ENCODE data around the gene ACOX3. TPM values are rescaled to one million over a fixed set of nuclear protein-coding genes. Genes with fewer than 3 reads are reported as not detected.

ACOX3 gene
- total and polyA plus RNA-seq, 2 of the 8 experiments (the other 6 are each of a cell fraction or from before 2014, with no cell fraction given): 2.5 to 9.9 TPM

DNA sequence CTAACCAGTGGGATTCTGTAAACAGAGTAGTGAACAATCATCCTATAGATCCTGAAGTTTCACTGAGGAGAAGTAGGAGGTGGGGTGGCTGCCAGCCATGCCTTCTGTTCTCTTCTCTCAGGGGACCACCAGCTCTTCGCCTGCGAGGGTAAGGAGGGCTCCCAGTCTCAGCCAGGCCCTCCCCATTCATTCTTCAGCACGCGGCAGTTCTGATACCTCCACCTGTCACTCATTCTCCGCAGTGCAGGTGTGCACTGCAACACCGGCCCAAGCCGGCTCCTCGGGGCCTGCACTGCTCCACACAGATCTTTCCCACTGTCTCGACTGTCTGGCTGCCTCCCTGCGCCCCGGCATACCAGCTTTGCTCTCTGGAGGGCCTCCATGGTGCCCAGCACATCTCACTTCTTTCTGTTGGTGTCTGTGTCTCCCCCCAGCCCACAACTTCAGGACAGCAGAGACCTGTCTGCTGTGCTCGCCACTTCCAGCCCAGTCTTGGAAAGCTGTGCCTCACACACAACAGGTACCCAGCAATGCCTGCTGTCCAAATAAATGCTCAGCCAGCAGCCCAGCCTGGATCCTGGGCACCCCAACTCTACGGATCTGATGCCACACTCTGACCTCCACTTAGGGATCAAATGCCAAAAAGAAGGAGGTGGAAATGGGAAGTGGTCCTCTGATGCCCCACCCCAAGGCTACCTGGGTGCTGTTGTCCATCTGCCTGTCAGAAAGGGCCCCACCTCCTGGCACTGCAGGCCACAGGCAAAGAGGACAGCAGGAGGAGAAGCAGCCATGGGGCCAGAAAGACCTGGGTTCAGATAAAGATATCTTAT, 29.0 kb downstream of the ACOX3 start:
- Histone ChIP-seq H2BK5ac (ENCODE audit: low read depth, low read length) (no peak overlapping the region), H3K4me2 (ENCODE audit: insufficient read depth in 1 of 2, low read depth in 2 of 2, low read length in 2 of 2) (no peak overlapping the region; a peak in 1 of 4 replicates), H3K79me1 (ENCODE audit: low read depth, low read length) (no peaks in the 10 kb centered on the region), H3K36me3 (ENCODE audit: control insufficient read depth in 2 of 4, insufficient read depth in 4 of 4, low read length in 3 of 4) (no peaks in the 10 kb centered on the region), H2AK5ac (ENCODE audit: low read depth, low read length) (no peak overlapping the region), H2BK12ac (ENCODE audit: low read depth, low read length) (no peak overlapping the region), H3K23ac (ENCODE audit: insufficient read length) (no peak overlapping the region), H3K14ac (ENCODE audit: insufficient read length) (no peak overlapping the region), H3K9me3 (ENCODE audit: insufficient read depth in 2 of 2, low read depth in 1 of 2, low read length in 1 of 2) (no peaks in the 10 kb centered on the region), H2BK15ac (ENCODE audit: low read length) (no peak overlapping the region), H3K23me2 (ENCODE audit: low read depth, low read length) (no peaks in the 10 kb centered on the region), H4K5ac (ENCODE audit: insufficient read length, low read depth, low read length) (no peak overlapping the region), H3K27ac (ENCODE audit: low read depth, low read length) (no peak overlapping the region), H3K9ac (replicated peaks in 1 of 4; ENCODE audit: extremely low read depth in 1 of 4, low read depth in 3 of 4, low read length in 3 of 4) (no peak overlapping the region), H3K56ac (replicated peaks; ENCODE audit: insufficient read length, low read depth, low read length) (no peak overlapping the region), H3K27me3 (replicated peaks in 1 of 4; ENCODE audit: control insufficient read depth in 3 of 4, extremely low read depth in 1 of 4, insufficient read depth in 3 of 4, low read length in 3 of 4) (no peaks in the 10 kb centered on the region), H2AFZ (ENCODE audit: low read length) (no peak overlapping the region), H3K18ac (ENCODE audit: extremely low read depth, low read length) (no peak overlapping the region), H2BK20ac (ENCODE audit: low read length) (no peak overlapping the region), H2BK120ac (replicated peaks; ENCODE audit: low read depth, low read length) (no peak overlapping the region), H4K8ac (ENCODE audit: extremely low read depth, insufficient read depth, low read length) (no peak overlapping the region), H3K79me2 (ENCODE audit: control insufficient read depth in 1 of 2, insufficient read depth in 2 of 2, low read length in 2 of 2) (no peaks in the 10 kb centered on the region), H4K20me1 (replicated peaks in 1 of 2; ENCODE audit: control insufficient read depth in 1 of 2, insufficient read depth in 2 of 2, low read length in 2 of 2) (peaks cover 0 to 3% of the 10 kb centered on the region in 2 experiments), H3K4me1 (replicated peaks in 1 of 4; ENCODE audit: control insufficient read depth in 3 of 4, insufficient read depth in 4 of 4, low read length in 3 of 4) (peaks cover 0 to 5% (median 4%) of the 10 kb centered on the region in 4 experiments; a peak in 6 of 7 replicates), H4K91ac (replicated peaks; ENCODE audit: insufficient read length, low read length) (no peak overlapping the region), H3K4me3 (ENCODE audit: extremely low read depth in 1 of 4, insufficient read depth in 2 of 4, low read depth in 3 of 4, low read length in 4 of 4) (no peak overlapping the region), H3K4ac (replicated peaks; ENCODE audit: insufficient read length, low read depth, low read length) (no peak overlapping the region)
- FAIRE-seq (no peak), DNase-seq (ENCODE audit: low read depth in 1 of 2, low spot score in 2 of 2) (no peak)
- CTCF ChIA-PET (ENCODE audit: partially characterized antibody): interaction anchor here (0.6 to 6.5 kb wide), 19 partner anchors 9 to 567 kb away, joined by 3 to 74 read pairs (median 8); partner anchors contain the start of gene HTRA3
- 94% methylated on average over 11 of the region's 13 CpGs; no CpG with 5 or more reads in 1 of the 2 experiments for WGBS, 2 experiments (ENCODE audit: extremely low coverage in 1 of 2, insufficient coverage in 1 of 2, insufficient read length in 1 of 2, insufficient replicate concordance in 2 of 2, low coverage in 1 of 2, low lambda C conversion rate in 2 of 2, missing lambda C conversion rate in 1 of 2)
- POLR2A ChIA-PET (ENCODE audit: partially characterized antibody): interaction anchor here (1.2 kb wide), 1 partner anchor 9 kb away, joined by 3 read pairs; no protein-coding TSS in a partner anchor
- TF ChIP-seq ASH2L (IDR thresholded peaks at IDR 0.05; ENCODE audit: low read length): no peak
